GM21619 (cell line): ENCODE measurements around the gene STON1.
"Not testable (repeated sequence)": the region's sequence is repeated elsewhere in the genome, so short reads cannot be mapped to it uniquely, and the experiment has no call there.

ENCODE experiments used
- ATAC-seq: cut with Tn5 transposase; IDR thresholded peaks from one replicate; pipeline ENCODE4 v1.9.1; 2021; ENCODE audit not compliant: unreplicated experiment

STON1 gene

DNA sequence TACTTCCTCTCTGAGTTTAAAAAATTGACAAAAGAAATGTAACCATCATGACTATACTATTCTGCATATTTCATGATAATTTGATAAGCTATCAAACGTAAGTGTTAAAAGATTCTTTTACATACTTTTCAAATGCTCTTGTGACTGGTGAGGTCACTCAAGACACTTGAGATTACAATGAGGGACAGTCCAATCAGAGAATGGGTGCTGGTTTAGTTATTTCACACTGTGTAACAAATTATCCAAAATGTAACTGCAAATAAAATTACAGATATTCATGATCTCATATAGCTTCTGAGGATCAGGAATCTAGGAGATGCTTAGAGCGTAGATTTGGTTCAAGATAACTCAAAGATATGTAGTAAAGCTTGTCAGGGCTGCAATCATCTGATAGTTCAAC is 83.3 kb downstream of the STON1 start:
- no peak for ATAC-seq

DNA sequence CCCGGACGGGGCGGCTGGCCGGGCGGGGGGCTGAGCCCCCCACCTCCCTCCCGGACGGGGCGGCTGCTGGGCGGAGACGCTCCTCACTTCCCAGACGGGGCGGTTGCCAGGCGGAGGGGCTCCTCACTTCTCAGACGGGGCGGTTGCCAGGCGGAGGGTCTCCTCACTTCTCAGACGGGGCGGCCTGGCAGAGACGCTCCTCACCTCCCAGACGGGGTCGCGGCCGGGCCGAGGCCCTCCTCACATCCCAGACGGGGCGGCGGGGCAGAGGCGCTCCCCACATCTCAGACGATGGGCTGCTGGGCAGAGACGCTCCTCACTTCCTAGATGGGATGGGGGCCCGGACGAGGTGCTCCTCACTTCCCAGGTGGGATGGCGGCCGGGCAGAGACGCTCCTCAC is 84.6 kb downstream of the STON1 start:
- ATAC-seq: not testable (repeated sequence)

DNA sequence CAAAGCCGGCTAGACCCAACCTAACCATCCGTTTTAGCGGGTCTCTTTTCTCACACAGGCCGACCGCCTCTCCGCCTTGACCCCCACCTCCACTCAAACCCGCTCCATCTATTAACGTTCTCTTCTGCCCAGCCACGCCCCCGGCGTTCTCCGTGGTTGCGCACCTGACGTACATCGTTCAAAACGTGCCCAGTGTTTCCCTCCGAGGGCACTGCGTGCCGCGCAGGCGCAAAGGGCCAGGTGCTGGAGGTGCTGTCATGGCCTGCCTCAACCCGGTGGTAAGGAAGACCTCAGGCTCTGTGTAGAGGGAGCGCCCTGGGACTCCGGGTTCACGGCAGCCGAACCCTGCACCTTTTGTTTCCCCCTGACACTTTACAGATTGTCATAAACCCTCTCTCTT is 87.7 kb downstream of the STON1 start, which contains the start of gene GTF2A1L:
TSS of gene GTF2A1L (plus strand) at position 239 of the 400 bp plus-strand sequence. CDS start at position 258, 19 bp downstream.
- no peak for ATAC-seq

DNA sequence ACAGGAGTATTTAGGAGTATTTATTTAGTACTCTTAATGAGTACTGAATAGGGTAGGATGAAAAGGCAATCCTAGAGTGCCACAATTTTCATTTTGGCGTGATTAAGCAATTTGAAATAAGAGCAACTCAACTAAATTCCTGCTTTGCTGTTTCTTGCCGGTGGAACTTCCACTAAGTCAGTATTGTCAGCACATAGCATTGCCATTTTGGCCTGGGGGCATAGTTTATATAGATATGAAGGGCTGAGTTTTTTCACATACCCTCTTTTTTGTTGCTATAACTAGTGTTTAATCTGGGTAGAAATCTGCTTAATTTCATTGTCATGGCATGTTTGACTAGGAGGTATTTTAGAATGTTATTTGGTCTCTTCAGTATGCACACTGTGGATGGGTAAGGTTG is 89.6 kb downstream of the STON1 start:
- no peak for ATAC-seq

DNA sequence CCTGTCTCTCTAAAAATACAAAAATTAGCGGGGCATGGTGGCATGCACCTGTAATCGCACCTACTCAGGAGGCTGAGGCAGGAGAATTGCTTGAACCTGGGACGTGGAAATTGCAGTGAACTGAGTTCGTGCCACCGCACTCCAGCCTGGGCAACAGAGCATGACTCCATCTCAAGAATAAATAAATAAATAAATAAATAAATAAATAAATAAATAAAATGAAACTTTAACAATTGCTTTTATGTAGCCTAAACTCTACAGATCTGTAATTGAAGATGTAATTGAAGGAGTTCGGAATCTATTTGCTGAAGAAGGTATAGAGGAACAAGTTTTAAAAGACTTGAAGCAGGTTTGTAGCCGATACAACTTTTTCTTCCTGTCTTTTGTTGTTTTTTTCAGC is 90.7 kb downstream of the STON1 start:
- no peak for ATAC-seq

DNA sequence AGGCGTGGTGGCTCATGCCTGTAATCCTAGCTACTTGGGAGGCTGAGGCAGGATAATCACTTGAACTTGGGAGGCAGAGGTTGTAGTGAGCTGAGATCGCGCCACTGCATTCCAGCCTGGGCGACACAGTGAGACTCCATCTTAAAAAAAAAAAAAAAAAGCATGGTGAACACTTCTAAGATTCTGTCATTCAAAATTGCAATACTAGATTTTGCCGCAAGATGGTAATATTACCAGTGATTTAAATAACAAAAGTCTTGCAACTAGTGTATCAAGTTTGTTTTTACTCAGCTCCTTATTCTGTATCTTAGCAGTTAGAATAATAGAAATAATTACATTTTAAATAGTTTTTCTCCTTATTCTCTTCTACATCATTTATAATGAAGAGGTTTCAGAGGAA is 92.7 kb downstream of the STON1 start:
- not testable (repeated sequence) for ATAC-seq

DNA sequence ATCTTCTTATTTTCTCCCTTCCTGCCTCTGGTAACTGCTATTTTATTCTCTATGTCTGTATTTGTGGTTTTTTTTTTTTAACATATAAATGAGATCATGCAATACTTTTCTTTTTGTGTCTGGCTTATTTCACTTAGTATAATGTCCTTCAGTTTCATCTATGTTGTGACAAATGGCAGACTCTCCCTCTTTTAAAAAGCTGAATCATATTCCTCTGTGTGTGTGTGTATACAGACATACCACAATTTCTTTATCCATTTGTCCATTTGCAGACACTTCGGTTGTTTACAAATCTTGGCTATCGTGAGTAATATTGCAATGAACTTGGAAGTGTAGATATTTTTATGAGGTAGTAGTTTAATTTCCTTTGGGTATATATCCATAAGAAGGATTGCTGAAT is 94.7 kb downstream of the STON1 start:
- ATAC-seq: no peak

DNA sequence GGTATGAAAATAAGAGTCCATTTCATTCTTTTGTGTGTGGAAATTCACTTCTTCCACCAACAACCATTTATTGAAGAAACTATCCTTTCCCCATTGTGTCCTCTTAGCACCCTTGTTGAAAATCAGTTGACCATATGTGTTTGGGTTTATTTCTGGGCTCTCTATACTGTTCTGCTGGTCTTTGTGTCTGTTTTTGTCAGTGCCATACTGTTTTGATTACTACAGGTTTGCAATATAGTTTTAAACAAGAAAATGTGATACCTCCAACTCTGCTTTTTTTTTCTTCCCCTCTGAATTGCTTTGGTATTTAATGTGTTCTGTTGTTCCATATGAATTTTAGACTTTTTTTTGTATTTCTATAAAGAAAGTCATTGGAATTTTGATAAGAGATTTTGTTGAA is 96.1 kb downstream of the STON1 start:
- ATAC-seq: no peak

DNA sequence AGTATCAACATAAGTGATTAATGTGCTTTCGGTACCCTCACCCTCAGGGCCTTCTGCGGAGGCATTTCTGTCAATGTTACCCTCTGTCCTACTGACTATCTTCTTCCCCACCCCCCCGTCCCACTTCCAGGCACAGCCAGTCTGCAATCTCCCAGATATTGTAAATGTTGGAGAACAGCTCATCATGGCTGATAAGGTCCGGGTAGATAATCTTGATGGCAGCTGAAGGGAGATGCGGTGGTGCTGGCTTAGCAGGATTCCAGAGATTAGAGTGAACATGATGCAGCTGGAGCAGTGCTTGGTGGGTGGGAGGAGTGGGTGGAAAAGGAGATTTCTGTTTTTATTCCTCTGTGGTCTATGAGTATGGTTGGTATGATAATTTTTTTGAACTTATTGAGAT is 103.2 kb downstream of the STON1 start:
- ATAC-seq: no peak

DNA sequence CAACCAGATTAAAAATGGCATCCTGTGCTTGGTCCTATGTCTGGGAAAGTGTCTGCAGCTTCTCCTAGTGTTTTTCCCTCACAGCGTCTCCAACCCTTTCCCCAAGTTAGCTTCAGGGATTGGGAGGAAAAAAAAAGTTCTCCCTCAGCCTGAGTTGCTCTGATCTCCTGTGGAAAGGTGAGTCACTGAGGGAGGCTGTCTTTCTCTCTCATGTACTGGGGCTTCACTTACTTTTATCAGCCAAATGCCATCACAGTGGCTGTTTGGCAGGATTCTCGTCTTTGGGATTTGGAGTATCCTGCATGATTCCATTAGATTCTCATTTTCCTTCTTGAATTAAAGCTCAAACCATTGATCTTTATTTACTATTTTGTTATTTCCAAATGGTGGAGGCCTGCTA is 105.8 kb downstream of the STON1 start:
- ATAC-seq: no peak

DNA sequence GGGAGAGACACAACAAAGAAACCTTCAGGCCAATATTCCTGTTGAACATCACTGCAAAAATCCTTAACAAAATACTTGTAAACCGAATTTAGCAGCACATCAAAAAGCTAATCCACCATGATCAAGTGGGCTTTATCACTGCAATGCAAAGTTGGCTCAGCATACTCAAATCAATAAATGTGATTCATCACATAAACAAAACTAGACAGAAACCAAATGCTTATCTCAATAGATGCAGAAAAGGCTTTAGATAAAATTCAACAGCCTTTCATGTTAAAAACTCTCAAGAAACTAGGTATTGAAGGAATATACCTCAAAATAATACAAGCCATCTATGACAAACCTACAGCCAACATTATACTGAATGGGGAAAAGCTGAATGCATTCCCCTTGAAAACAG is 108.3 kb downstream of the STON1 start:
- ATAC-seq: no peak
